Breast epithelium (tissue), 3 donors: ENCODE results near the gene BRIP1.

Source experiments
- POLR2A ChIP-seq: fragments of 450-650 bp; IDR thresholded peaks from one replicate; pipeline ENCODE4 v1.6.1; 2016; ENCODE audit warnings: antibody characterized with exemption, mild to moderate bottlenecking, moderate library complexity
- POLR2AphosphoS5 ChIP-seq, 3 donors: sonication (generic); formaldehyde crosslinking; IDR thresholded peaks; one replicate each; pipeline ENCODE4 v1.6.1; 2017; ENCODE audit warnings: antibody characterized with exemption in 3 of 3
- TF ChIP-seq, protein P1 (sequence below), 3 donors: fragments of 450-650 bp; IDR thresholded peaks; one replicate each; pipeline ENCODE4 v1.5.1; 2016 to 2017; ENCODE audit warnings: antibody characterized with exemption in 3 of 3, mild to moderate bottlenecking in 3 of 3, moderate library complexity in 3 of 3

DNA sequence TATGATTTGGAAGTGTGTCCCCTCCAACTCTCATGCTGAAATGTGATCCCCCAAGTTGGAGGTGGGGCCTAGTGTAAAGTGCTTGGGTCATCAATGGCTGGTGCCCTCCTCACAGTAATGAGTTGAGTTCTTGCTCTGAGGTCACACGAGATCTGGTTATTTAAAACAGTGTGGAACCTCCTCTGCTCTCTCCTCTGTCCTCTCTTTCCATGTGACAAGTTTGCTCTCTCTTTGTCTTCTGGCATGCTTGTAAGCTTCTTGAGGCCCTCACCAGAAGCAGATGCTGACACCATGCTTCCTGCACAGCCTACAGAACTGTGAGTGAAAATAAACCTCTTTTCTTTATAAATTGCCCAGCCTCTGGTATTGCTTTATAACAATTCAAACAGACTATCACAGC, 19.9 kb downstream of the BRIP1 start:
- TF ChIP-seq, protein P1, sequence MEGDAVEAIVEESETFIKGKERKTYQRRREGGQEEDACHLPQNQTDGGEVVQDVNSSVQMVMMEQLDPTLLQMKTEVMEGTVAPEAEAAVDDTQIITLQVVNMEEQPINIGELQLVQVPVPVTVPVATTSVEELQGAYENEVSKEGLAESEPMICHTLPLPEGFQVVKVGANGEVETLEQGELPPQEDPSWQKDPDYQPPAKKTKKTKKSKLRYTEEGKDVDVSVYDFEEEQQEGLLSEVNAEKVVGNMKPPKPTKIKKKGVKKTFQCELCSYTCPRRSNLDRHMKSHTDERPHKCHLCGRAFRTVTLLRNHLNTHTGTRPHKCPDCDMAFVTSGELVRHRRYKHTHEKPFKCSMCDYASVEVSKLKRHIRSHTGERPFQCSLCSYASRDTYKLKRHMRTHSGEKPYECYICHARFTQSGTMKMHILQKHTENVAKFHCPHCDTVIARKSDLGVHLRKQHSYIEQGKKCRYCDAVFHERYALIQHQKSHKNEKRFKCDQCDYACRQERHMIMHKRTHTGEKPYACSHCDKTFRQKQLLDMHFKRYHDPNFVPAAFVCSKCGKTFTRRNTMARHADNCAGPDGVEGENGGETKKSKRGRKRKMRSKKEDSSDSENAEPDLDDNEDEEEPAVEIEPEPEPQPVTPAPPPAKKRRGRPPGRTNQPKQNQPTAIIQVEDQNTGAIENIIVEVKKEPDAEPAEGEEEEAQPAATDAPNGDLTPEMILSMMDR (IDR thresholded peaks at IDR 0.05) = no peak
- no peak for TF ChIP-seq POLR2AphosphoS5 (IDR thresholded peaks at IDR 0.05)
- TF ChIP-seq POLR2A = no peak
